Stimulated activated CD8-positive, alpha-beta memory T cell treated with anti-CD3 and anti-CD28 coated beads, Interleukin-12 subunit alpha, Interleukin-12 subunit beta, amount 100 ng/mL, for 24 hours (primary cell): ENCODE measurements around the gene C18orf63.
"Not testable (repeated sequence)": the region's sequence is repeated elsewhere in the genome, so short reads cannot be mapped to it uniquely, and the experiment has no call there.

ENCODE experiments used
- DNase-seq: peaks from one replicate; pipeline ENCODE4 v3.0.0-alpha.2; 2020; ENCODE audit errors: extremely low read depth

Gene C18orf63

DNA sequence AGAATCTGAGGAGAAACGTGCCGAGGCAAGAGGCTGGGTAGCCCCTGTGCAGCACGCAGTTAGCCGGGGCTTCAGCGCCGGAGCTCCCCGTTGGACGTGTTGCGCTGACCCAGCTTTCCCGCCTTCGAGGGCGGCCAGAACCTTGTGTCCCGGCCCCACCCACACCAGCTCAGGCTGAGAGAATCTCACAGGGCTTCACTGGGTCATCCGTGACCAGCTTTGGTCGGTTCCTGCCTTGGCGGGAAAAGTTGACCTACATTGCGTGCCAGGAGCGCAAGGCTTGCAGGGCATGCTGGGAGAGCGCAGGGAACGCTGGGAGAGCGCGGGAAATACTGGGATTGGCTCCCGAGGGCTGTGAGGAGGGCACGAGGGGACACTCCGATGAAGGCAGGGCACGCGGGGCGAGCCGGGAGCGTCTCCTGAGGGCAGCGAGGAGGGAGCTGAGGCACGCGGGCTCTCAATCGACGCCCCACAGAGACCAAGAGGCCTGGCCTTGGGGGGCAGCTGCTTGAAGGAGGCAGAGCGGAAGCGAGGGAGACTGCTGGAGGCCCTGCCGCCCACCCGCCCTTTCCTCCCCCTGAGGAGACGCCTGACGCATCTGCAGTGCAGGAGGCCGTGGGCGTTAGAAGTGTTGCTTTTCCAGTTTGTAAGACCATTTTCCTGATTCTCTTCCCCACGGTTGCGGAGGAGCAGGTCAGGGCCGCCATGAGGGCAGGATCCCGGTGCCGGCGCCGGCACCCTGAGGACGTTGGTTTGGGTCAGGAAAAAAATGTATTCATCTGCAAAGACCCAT lies at the start of gene C18orf63:
TSS of gene C18orf63 (plus strand) at position 376 of the 793 bp plus-strand sequence. CDS start 2,027 bp downstream, outside the sequence.
- DNase-seq = no peak

DNA sequence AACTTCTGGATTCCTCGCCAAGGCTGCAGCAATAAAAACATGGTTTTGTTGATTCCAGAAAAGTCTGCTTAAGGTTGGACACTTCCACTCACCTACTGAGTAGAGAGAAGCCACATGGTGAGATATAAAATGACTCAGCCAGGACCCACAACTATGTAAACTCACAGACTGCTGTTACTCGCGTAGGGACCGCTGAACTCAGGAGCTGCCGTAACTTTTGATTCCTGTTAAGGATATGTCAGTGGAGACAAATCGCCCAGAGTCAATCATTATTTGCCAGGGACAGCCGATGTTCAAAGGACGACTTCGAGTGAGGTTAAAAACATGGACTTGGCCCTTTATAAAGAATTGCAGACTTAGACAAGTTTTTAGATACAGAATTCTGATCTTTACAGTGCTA lies 49.5 kb upstream of the C18orf63 start:
- DNase-seq = no peak

DNA sequence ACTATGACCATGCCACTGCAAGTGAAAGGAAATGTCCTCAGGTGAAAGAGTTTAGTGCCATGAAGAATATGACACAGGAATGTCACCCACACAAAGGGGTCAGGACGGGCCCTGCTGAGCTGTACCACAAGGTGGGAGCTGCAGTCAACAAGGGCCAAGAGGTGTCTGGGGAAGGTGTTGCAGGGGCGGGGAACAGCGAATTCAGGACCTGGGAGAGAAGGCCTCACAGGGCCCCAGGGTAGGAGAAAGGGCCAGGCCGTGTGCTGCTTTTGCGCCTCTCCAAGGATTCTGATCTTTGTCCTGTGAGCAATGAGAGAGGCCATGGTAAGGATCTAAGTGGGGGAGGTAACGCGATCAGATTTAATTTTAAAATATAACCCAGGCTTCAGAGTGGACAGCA lies 47.5 kb upstream of the C18orf63 start:
- DNase-seq = no peak

DNA sequence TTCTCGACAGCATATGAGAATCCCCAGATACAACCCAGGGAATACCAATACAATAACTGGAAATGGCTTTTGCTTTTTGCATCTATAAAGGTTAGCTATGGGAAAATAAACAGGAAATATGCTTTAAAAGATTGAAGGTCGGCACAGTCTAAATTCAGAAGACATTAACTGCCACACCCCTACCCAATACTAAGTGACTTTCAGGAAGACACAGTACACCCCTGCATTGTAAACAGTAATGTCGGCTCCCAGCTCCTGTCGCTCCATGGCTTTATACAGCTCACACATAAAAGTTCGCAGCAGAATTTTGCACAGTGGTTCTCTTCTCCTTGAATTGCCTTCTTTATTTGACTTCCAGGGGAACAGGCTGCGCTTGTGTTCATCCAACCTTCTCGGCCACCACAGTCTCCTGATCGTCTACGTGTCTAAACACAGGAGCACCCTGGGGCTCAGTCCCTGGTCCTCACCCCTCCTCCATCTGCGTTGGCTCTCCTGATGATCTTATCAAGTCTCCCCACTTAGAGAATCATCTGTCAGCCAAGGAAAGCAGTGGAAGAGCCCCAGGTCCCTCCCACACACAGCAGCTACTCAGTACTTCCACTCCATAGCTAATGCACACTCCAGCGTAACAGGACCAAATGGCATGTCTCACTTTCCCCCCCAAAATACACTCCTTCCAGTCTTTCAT lies 46.6 kb upstream of the C18orf63 start:
- DNase-seq = no peak

DNA sequence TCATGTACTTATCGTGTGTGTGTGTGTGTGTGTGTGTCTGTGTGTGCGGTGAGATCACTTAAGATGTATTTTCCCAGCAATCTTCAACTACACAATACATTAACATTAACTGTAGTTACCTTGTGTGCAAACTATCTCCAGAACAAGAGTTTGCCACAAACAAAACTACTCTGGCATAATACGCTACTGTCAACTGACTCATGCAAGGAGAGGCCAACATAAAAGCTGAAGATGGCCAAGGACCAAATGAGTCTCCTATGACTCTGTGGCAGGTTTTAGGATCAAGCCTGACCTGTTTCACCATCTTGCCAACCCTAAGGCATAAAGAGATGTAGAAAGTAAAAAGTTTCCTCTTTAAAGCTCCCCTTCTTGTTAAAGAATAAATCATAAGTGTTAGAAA lies 44.0 kb upstream of the C18orf63 start:
- DNase-seq = no peak

DNA sequence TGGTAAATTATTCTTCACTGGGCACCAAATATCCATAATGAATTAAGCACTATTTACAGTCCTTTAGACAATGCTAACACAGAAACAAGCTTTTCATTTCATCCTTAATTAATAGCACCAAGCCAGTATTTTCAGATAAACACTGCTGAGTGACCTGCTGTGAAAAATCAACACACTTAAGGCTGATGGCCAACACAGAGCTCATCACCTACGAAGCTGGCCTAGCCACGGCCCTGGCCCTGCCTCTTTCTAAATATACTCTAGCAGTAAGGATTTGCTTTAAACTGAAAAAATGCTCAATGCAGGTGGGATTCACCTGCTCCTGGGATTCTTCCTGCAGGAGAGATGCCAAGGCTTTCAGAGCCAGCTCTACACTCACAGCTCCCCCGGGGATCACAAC lies 42.2 kb upstream of the C18orf63 start:
- DNase-seq = no peak

DNA sequence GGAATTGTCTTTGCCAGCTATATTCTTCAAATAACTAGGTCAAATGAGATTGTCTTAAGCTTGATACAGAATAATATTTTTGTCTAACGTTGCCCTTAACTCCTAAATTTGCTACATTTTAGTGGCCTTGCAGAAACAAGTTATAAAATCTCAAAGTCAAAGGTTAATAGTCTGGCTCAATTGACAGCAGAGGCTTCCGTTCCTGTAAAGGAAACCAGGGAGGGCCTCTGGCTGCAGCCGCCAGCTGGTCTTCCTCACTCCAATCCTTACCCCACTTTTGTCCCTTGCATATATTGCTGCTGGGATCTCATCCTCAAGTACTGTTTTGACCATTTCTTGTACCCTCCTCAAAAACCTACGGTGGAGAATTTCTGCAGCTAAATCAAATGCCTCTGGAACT lies 40.9 kb upstream of the C18orf63 start:
- no peak for DNase-seq

DNA sequence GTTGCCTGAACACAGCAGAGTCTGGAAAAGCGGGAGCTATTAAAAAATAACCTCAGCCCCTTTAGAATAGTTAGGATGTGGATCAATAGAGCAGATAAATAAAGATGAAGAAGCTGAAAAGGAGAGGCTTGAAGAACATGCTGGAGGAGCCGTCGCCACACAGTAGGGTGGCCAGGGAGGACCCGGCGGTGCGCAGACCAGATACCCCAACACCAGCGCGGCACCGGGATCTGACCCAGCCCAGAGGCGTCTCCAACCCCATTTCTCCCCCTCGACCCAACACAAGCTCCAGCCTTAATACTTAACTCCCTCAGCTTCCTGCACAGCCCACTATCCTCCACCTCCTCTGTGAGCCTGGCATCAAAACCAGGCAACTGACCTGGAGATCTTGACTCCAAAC lies 39.9 kb upstream of the C18orf63 start:
- no peak for DNase-seq

DNA sequence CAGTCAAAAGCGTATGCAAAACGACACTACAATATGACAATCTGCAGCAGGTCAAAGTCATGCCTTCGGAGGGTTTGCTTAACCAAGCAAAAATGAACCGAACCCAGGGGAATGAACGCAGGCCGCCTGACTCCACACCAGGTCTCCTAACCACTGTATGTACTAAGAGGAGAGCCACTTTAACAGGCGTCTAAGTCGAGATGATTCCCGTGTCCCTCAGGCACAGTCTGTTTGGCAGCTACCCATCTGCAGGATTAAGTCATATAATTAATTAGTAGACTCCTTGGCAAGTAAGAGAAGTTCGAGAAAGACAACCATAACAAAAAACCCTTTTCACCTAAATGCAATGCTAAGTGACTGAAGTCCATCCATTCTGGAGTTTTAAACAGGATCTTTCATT lies 39.0 kb upstream of the C18orf63 start:
- no peak for DNase-seq

DNA sequence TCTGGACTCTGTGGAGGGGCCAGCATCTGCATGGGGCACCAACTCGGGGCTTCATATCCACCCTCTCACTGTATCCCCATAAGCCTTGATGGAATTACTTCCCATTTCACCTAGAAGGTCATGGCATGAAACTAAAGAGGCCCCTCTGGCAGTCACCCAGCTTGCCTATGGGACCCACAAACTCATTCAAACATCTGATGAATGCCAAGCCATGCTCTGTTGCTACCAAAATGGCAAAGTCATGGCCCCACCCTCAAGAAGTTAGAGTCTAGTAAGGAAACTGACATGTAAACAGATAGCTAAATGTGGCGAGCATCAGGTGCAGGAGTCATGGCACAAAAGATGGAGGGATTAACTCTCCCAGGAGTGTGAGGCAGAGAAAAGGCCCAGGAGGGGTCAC lies 38.3 kb upstream of the C18orf63 start:
- no peak for DNase-seq

DNA sequence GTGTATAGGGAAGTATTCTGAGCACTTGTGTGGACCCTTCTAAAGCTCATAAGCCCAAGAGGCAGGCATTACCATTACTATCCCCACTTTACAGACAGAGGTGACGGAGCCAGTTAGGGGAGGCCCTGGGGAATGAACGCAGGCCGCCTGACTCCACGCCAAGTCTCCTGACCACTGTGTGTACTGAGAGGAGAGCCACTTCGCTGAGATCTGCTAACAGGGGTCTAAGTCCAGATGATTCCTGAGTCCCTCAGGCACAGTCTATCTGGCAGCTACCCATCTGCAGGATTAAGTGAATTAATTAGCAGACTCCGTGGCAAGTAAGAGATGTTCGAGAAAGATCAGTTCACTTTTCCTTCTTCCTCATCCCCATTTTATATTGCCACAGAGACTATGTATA lies 37.6 kb upstream of the C18orf63 start:
- DNase-seq = no peak

DNA sequence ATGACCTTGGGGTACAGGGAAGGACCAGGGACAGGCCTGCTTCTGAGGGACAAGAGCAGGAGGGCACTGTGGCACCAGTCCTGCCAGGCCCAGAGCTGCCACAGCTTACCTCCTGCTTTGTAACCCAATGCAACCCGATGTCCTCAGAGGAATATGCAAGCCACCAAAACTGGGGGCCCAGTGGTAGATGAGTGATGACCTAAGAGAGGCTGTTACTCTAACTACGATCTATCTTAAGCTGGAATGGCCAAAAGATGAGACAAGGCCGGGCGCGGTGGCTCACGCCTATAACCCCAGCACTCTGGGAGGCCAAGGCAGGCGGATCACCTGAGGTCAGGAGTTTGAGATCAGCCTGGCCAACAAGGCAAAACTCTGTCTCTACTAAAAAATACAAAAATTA lies 36.7 kb upstream of the C18orf63 start:
- no peak for DNase-seq

DNA sequence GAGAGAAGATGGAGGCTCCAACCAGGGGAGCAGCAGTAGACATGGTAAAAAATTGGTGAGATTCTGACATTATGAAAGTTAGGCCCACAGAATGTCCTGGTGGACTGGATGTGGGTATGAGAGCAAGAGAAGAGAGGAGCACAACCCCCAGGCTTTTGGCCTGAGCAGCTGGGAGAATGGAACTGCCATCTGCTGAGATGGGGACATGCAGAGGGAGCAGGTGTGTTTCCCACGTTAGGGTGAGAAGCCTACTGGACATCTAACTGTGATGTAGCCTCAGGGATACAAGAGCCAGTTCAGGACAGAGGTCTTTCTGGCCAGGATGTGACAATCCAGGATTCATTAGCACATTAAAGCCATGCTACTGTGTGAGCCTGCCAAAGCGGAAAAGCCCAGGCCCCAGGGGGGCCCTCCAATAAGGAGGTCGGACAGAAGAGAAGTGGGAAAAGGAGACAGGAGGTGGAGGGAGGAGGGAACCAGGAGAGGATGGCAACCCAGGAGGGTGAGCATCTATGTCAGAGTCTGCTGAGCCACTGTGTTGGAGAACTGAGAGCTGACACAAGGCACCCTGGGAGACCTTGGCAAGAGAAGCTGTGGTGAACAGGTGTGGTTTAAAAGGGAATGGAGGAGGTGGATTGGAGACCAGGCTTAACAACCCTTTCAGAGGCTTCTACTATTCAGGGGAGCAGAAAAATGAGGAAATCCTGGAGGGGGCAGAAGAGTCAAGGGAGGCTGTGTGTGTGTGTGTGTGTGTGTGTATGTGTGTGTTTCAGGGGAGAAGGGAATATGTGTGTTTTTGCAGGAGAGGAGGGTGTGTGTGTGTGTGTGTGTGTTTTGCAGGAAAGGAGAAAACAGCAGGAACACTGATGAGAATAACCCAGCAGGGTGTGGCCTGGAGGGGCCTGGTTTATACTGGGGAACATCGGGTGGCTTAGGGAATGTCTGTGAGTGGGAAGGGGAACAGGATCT lies 34.3 kb upstream of the C18orf63 start:
- DNase-seq = no peak

DNA sequence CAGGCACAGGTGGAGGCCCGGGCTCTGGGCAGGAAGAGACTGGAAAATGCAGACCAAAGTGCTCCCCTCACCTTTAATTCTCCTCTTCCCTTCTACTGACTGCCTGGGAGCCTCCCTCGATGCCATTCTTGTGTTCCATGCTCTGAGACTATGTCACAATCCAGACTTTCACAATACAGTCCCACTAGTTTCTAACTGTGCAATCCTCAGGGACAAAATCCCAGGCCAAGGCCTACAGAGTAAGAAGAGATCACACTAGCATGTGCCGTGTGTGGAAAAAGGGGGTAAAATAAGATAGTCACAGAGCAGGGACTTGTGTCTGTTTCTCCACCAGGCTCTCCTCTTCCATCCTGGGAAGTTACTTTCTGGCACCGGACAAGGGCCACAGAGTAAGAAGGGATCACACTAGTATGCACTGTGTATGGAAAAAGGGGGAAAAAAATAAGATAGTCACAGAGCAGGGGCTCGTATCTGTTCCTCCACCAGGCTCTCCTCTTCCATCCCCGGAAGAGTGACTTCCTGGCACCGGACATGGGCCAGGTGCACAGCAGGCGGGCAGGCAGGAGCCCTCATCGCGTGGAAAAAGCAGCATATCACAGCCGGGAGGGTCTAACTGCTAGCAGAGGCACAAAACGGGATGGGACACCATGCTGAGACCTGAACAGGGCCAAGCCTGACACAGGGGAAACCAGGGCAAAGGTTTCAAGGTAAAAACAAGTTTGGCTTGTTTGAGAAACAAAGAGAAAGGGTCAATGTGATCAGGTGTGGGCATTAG lies 33.5 kb upstream of the C18orf63 start:
- no peak for DNase-seq

DNA sequence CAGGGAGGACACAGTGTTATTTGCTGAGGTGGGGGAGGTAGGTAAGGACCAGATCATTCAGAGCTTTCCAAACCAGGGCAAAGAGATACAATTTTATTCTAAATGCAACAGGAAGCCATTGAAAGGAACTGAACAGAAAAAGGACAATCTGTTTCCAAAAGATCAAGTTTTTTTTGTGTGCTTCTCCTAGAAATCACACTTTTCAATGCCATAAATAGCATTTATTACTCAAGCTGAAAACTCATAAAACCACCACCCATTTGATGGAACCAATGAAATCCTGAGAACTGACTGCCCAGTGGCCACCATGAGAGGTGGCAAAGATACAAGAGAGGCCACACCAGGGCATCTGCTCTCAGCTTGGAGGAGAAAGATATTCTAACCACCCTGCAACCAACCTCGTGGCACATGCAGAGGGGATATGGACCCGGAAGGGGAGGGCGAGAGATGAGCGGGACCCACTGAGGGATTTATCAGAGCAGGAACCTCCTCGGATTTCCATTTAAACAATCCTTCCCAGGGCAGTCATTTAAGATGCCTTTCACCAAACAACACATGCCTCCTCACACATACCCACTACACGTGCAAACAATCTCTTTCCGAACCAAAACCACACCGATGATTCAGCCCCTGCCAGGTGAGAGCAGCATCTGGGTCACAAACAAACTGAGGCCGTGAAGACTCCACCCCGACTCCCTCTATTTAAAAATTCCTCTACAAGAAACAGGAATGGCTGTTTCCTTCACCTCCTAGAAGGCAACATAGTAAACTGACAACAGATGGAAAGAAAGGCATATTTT lies 32.7 kb upstream of the C18orf63 start:
- DNase-seq = no peak

DNA sequence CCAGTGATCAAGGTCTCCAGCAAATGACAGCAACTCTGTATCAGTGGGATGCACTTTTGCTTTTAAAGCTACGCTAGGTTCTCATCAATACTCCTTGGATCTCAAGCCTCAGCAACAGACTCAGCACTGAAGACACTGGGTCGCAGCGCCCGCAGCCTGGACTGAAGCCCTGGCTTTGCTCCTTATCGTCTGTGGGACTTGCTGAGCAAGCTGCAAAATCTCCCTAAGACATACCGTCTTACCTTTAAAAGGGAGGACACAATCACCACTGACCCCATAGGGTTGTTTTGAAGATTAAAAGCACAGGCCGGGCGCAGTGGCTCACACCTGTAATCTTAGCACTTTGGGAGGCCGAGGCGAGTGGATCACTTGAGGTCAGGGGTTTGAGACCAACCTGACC lies 32.0 kb upstream of the C18orf63 start:
- DNase-seq = no peak

DNA sequence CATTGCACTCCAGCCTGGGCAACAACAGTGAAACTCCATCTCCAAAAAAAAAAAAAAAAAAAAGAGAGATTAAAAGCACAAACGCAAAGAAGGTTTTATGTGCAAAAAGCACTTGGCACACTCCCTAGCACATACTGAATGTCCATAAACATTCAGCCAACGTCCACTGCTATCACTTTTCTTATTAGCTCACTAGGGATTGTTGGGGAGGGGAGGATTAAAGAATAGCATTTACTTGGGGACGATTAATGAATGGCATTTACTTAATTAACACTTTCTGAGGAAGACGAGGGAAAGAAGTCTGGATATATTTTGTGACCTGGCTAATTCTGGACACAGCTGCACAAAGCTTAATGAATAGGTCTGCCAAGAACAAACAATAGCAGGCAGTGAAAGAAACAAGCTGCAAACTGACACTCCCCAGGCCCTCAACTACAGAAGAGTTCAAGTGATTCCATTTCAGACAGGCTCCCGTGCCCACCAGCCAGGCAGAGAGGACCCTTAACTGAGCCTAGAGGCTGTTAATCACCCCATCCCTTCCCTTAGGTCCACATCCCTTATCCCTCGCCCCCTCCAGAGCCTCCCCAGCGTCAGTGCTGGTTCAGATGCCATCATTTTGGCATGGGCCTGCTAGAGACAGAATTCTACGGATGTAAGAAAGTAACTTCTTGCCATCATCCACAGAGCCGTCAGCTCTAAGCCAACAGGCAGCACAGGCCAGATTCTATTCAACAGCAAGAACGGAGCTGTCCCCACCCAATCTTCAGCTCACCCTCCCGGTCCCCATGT lies 31.3 kb upstream of the C18orf63 start:
- no peak for DNase-seq

DNA sequence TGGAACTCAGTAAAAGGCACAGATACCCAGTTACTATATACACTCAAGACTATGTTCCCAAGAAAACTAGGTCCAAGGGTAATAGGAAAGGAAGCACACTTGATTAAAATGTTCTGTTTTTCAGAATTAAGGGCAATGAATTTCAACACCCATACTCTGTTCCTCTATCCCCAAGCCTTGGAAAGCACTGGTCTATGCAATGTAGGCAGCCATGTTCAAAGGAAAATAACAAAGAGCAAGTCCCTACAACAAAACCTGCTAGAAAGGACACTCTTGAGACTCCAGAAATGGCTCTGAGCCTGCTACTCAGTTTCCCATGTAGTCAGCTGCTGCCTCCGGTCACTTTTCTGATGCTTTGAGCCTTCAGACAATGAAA lies 30.7 kb upstream of the C18orf63 start:
- DNase-seq = no peak

DNA sequence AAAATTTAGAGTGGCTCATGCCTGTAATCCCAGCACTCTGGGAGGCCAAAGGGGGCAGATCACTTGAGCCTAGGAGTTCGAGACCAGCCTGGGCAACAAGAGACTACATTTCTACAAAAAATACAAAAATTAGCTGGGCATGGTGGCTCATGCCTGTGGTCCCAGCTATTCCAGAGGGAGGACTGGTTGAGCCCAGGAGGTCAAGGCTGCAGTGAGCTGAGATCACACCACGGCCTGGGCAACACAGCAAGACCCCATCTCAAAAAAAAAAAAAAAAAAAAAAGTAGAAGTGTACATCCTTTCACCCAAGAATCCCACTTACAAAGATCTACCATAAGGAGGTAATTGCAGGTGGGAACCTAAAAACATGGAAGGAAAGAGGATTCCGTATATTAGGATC lies 30.1 kb upstream of the C18orf63 start:
- not testable (repeated sequence) for DNase-seq
